ENCODE data around the gene CNN2.
A peak's percentile ranks its signal among the peaks of the same experiment; 100 is the strongest.

The CNN2 gene

DNA sequence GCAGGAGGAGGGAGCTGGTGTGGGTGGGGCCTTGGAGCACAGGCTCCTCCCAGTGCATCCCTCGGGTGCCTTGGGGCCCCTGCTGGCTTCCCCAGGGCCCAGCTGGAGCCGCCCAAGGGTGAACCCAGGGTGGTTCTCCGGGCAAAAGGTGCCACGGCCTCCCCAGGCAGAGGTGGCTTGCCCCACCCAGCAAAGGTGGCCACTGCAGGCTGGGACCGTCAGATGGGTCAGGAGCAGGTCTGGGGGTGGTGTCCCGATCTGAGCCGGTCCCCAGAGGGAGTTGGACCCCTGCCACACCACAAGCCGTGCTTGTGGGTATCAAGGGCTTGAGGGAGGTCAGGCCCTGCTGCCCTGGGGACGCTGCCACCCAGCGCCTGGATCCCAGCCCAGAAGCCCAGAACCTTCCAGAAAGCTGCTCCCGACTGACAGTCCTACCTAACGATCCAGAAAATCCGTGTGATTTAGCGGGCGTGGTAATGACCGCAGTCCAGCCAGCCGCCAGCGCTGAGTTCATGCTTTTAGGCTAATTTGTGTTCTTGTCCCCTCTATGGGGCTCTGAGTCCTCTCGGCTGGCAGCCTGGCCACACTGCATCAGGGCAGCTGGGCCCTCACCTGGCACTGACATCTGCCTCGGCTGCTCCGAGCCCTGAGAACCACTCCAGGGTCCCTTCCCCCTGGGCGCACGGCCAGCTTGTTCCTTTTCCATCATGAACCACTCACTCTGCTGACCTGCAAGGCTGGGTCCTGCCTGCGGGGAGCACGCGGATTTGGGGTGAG lies 31.2 kb upstream of the CNN2 start:
- DNase-seq (ENCODE audit: low read depth in 2 of 2) = no peak

DNA sequence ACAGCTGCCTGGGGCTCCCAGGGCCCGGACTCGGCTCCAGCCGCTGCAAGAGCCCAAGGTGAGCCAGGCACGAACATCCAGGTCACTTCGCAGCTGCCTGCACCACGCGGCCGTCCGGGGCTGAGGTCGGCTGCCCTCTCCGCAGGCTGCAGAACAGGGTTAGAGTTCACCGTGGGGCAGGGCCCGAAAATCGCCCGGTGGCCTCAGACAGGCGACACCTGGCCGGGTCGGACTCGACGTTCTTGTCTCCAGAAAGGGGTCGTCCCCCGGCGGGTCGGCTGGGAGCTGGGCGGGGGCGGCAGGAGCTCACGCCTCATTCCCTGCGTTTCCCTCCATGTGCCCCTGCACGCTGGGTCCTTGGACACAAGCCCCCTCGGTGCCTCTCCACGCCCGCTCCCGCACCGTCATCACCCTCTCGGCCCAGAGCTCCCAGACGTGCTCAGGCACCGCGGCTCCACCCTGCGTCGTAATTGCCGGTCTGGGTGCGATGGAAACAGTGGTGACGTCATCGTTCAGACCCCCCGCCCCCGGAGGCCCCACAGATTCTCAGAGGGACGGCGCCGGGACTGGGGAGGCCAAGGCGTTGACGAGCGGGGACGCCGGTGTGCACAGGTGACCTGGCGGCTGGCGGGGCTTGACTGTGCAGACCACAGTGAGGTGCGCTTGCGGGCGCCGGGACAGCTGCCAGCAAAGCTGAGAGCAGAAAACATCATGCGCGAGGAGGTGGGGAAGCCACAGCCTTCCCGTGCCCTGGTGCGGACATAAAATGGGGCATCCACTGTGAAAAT lies 30.2 kb upstream of the CNN2 start:
- peak; percentile 42 to 74 for DNase-seq (ENCODE audit: low read depth in 2 of 2)

DNA sequence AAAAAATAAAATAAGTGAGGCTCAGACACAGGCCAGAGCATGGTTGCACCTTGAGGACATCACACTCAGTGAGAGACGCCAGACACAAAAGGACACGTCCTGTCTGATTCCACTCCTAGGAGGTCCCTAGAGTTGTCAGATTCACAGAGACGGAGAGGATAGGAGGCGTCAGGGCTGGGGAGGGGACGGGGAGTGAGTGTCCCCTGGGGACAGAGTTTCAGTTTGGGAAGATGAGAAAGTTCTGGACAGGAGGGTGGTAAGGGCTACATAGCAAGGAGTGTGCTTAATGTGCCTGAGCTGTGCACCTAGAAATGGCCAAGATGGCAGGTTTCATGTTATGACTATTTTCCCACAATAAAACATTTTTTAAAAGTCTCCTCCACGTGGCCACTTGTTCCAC lies 28.3 kb upstream of the CNN2 start:
- DNase-seq (ENCODE audit: low read depth in 2 of 2) = no peak

DNA sequence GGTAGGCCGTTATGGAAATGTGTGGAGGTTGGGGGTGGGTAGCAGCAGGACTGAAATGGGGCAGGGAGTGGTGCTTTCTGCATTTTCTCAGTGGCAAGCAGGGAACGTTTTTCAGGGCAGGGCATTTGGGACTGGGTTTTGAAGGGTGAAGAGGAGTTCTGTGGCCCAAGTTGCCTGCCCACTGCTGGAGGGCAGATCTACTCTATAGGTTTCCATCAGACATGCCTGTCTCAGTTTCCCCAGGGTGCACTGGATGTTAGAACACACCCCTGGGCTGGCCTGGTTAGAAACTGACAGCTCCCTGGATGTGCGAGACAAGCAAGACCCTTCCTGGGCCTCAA lies 27.1 kb upstream of the CNN2 start:
- no peak for DNase-seq (ENCODE audit: low read depth in 2 of 2)

DNA sequence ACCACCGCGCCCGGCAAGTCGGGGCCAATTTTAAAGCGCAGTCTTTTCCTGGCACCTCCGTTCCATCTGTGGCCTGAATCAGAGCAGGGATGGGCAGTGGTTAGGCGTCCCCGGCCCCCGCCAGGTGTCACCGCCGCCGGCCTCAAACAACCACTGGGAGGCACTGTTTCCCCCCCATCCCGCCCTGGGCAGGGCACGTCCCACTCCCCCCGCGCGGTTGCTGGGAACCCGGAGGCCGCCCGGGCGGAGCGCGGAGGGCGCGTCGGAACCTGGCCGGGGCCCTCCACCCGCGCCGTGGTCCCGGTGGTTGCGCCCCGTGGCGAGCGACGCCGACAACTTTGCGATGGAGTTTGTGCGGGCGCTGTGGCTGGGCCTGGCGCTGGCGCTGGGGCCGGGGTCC lies 26.3 kb upstream of the CNN2 start, which contains the start of gene GRIN3B:
Gene GRIN3B (plus strand): TSS at position 325 of the 400 bp plus-strand sequence. CDS start 19 bp downstream, at position 344.
- DNase-seq (ENCODE audit: low read depth in 2 of 2) = peak; percentile 35 to 47

DNA sequence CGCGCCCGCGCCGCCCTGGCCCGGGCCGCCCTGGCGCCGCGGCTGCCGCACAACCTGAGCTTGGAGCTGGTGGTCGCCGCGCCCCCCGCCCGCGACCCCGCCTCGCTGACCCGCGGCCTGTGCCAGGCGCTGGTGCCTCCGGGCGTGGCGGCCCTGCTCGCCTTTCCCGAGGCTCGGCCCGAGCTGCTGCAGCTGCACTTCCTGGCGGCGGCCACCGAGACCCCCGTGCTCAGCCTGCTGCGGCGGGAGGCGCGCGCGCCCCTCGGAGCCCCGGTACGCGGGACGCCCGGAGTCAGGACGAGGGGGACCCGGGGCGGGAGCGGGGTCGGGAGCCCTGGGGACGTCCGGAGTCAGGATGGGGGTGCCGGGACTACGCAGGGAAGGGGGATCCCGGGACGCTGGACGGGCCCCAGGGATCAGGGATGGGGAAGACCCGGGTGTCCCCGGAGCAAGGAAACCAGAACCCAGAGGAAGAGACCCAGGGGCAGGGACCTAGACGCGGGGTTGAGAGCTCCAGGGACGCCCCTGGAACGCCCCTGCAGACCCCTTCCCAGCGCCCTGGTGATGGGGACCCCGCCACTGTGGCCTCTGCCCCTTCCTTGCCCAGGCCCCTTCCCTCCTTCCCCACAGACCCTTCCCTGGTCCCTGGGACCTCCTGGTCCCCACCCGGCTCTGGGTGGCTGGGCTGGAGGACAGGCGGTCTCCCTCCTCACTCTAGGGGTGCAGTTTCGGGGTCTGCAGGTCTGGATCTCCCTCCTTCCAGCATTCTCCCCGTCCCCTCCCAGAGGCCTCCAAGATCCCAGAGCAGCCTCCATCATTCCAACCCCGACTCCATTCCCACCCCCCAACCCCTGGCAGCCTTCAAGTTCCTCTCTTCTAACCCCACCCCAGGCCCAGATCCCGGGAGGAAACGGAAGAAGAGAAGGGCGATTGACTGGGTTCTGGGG lies 25.5 kb upstream of the CNN2 start:
- DNase-seq (ENCODE audit: low read depth in 2 of 2) = no peak

DNA sequence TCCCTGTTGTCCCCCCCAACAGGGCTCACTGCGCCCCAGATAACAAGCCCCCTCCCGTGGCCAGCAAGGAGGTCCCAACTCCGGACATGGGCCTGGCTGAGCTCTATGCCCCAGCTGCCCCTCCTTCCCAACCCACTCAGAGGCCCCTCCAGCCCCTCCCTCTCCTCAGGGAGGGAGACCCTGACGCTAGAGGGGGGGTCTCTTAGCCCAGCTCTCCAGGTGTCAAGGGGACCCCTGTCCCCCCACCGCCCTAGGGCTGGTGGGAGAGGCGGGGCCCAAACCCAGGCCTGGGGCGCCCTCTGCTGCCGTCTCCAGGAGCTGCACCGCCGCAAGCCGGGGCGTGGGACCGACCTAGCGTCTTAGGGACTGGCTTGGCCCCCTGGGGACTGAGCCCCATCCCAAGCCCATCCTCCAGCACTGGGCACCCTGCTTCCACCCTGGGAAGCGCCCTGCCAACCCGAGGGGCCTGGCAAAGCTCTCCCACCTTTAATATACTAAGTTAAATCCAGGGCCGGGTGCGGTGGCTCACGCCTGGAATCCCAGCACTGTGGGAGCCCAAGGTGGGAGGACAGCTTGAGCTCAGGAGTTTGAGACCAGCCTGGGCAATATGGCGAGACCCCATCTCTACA lies 24.8 kb upstream of the CNN2 start:
- peak; percentile 26 to 50 for DNase-seq (ENCODE audit: low read depth in 2 of 2)

DNA sequence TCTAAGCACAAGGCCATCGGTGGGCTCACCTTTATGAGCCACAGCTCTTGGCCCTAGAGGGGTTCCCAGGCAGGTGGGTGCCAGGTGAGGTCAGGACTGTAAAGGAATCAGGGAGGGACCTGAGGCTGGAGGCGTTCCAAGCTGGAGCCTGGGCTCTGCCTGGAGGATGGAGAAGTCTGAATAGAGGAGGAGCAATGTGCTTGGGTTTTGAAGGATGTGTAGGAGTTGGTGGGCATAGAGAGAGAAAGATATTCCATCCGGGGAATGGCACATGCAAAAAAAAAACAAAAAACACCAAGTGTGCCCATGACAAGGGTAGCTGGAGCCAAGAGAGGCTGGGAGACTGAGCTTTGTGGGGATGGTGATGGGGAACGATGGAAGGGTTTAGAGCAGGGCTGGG lies 23.8 kb upstream of the CNN2 start:
- no peak for DNase-seq (ENCODE audit: low read depth in 2 of 2)

DNA sequence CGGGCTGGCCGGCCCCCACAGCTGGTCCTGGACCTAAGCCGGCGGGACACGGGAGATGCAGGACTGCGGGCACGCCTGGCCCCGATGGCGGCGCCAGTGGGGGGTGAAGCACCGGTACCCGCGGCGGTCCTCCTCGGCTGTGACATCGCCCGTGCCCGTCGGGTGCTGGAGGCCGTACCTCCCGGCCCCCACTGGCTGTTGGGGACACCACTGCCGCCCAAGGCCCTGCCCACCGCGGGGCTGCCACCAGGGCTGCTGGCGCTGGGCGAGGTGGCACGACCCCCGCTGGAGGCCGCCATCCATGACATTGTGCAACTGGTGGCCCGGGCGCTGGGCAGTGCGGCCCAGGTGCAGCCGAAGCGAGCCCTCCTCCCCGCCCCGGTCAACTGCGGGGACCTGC lies 23.1 kb upstream of the CNN2 start:
- no peak for DNase-seq (ENCODE audit: low read depth in 2 of 2)

DNA sequence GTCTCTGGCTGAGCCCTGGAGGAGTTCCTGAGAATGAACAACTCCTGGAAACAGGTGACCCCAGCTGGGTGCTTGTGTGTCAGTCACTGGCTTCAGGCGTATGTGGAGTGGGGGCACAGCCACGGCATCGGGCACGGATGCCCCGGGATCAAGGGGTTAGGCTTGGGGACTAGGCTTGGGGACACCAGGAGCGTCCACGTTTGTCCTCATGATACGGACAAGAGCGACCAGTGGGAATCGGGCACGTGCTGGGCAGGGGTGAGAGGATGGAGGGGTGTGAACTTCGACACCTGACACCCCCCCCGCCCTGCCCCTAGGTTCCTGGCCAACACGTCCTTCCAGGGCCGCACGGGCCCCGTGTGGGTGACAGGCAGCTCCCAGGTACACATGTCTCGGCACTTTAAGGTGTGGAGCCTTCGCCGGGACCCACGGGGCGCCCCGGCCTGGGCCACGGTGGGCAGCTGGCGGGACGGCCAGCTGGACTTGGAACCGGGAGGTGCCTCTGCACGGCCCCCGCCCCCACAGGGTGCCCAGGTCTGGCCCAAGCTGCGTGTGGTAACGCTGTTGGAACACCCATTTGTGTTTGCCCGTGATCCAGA lies 22.1 kb upstream of the CNN2 start:
- no peak for DNase-seq (ENCODE audit: low read depth in 2 of 2)

DNA sequence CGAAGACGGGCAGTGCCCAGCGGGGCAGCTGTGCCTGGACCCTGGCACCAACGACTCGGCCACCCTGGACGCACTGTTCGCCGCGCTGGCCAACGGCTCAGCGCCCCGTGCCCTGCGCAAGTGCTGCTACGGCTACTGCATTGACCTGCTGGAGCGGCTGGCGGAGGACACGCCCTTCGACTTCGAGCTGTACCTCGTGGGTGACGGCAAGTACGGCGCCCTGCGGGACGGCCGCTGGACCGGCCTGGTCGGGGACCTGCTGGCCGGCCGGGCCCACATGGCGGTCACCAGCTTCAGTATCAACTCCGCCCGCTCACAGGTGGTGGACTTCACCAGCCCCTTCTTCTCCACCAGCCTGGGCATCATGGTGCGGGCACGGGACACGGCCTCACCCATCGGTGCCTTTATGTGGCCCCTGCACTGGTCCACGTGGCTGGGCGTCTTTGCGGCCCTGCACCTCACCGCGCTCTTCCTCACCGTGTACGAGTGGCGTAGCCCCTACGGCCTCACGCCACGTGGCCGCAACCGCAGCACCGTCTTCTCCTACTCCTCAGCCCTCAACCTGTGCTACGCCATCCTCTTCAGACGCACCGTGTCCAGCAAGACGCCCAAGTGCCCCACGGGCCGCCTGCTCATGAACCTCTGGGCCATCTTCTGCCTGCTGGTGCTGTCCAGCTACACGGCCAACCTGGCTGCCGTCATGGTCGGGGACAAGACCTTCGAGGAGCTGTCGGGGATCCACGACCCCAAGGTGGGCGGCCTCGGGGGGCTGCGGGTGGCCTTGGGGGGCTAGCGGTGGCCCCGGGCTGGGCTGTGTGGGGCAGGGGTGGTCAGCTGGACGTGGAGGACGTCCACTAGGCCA lies 21.4 kb upstream of the CNN2 start:
- DNase-seq (ENCODE audit: low read depth in 2 of 2) = no peak

DNA sequence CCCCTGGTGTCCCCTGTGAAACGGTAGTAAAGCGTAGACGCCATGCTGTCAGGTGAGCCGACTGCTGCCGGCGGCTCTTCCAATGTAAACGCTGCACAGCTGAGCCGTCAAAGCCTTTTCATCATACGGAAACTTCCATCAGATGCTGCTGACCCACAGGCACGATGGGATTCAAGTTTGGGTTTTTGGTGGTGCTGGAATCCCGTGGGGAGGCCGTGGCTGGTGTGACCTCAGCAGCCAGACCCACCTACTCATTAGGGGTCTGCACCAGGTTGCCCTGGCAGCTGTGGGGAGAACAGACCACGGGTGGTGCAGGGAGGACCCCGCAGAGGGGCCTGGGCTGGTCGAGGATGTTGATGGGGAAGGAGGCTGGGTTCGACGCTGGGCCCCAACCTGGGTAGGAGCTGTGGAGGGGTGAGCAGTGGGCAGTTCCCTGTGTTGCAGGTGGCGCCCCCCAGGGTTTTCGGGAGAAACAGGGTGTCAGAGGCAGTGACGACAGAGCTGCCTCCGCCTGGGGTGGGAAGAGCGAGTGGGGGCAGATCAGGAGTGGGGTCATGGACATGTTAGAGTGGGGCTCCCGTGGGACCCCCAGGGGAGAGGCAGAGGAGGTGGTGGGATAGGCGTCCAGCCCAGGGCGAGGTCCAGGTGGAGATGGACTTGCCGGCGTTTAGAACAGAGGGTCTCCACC lies 19.6 kb upstream of the CNN2 start:
- DNase-seq (ENCODE audit: low read depth in 2 of 2) = no peak

DNA sequence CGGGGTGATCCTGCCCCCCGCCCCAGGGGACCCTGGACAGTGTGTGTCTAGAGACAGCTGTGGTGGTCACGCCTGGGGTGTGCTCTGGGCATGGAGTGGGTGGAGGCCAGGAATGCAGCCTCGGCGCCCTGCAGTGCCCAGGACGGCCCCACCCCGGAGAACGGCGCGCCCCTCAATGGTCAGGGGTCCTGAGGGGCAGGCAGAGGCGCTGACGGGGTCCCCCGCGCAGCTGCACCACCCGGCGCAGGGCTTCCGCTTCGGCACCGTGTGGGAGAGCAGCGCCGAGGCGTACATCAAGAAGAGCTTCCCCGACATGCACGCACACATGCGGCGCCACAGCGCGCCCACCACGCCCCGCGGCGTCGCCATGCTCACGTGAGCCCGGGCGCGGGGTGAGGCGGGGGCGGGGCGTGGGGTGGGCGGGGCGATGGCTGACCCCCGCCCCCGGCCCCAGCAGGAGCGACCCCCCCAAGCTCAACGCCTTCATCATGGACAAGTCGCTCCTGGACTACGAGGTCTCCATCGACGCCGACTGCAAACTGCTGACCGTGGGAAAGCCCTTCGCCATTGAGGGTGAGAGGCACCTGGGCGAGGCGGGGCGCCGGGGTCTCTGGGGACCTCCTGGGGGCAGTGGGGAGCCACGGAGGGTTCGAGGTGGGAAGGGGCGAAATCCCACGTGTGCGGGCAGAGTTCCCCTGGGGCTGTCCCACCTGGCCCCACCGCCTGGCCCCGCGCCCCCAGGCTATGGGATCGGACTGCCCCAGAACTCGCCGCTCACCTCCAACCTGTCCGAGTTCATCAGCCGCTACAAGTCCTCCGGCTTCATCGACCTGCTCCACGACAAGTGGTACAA lies 18.8 kb upstream of the CNN2 start:
- DNase-seq (ENCODE audit: low read depth in 2 of 2) = no peak

DNA sequence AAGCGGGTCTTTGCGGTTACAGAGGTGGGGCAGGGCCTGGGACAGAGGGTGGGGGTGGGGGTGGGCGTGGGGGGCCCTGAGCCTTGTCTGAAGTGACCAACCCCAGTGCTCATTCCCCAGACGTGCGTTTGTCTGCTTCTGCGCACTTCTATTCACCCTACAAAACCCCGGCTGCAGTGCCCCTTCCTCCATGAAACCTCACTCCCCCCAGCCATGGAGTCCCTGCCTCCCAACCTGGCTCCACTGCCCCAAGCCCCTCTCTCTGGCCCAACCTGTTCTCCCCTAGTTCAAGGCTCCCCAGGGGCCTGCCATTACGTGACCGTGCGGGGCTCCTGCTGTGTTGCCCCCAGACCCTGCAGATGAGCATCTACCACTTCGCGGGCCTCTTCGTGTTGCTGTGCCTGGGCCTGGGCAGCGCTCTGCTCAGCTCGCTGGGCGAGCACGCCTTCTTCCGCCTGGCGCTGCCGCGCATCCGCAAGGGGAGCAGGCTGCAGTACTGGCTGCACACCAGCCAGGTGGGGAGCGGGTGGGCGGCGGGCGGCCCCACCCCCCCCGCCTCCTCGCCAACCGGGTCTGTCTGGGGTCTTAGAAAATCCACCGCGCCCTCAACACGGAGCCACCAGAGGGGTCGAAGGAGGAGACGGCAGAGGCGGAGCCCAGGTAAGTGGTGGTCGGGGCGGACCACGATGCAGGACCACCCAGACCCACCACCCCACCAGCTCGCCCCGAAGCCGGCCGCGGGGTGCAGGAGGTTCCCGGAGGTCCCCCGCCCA lies 18.0 kb upstream of the CNN2 start:
- DNase-seq (ENCODE audit: low read depth in 2 of 2) = no peak

DNA sequence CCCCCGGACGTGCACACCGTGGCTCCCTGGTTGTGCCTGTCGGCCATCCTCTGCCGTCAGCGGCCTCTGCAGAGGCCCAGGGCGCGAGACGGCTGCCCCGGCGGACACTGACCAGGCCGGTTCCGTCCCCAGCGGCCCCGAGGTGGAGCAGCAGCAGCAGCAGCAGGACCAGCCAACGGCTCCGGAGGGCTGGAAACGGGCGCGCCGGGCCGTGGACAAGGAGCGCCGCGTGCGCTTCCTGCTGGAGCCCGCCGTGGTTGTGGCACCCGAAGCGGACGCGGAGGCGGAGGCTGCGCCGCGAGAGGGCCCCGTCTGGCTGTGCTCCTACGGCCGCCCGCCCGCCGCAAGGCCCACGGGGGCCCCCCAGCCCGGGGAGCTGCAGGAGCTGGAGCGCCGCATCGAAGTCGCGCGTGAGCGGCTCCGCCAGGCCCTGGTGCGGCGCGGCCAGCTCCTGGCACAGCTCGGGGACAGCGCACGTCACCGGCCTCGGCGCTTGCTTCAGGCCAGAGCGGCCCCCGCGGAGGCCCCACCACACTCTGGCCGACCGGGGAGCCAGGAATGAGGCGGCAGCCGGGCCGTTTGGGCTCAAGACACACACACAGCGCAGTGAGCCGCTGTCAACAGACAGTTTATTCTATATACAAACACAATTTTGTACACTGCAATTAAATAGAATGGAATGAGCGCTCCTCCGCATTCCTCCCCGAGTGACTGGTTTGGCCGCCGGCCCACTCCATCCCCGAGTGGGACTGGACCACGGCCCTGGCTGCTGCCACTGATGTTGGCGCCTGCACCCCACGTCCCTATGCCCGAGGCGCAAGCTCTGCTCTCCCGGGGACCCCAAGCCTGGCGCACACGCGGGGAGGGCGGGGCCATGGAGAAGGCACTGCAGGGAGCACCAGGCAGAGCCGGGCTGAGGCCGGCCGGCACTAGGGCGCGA lies 17.1 kb upstream of the CNN2 start:
- DNase-seq (ENCODE audit: low read depth in 2 of 2) = no peak

DNA sequence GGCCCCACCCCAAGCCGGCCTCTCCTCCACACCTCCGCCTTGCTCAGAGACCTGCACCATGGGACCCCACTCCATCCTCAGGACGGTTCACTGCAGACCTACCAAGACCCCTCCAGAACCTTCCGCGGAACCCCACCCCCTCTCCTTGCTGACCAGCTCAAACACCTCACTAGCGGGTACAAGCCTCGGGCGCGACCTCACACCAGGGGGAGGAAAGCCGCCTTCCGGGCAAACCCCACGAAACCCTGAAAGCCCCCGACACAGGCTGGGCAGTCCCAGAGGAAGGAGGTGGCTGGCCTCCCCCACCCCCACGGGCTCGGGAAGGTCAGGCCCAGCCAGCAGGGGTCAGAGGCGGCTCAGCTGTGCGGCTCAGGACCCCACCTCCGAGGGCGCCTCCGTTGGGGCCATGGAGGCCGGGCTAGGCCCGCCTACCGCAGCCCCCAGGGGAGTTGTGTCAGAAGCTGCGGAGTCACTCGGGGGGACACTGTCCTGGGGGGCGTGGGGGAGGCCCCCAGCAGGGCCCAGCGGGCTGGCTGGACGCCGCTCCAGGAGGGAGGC lies 16.3 kb upstream of the CNN2 start:
- DNase-seq (ENCODE audit: low read depth in 2 of 2) = no peak
